ENCODE data around the gene VSTM4.

DNA sequence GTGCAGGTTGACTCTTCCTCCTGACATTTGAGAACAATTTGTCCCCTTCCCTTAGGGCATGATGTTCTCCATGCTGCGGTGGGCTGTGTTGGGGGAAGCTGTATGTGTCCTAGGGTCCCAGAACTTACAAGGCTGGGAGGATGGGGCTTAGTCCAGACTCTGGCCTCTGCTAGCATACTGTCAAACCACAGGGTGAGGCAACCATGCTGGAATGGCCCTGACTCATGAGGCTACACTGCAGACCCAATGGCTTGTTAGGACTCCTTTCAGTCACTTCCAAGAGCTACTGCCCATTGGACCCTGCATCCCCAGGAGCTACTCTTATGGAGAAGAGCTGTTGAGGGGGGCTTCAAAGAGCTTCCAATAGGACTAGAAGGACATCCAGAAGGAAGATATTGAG is 38.6 kb upstream of the VSTM4 start:
- TF ChIP-seq, protein P1, sequence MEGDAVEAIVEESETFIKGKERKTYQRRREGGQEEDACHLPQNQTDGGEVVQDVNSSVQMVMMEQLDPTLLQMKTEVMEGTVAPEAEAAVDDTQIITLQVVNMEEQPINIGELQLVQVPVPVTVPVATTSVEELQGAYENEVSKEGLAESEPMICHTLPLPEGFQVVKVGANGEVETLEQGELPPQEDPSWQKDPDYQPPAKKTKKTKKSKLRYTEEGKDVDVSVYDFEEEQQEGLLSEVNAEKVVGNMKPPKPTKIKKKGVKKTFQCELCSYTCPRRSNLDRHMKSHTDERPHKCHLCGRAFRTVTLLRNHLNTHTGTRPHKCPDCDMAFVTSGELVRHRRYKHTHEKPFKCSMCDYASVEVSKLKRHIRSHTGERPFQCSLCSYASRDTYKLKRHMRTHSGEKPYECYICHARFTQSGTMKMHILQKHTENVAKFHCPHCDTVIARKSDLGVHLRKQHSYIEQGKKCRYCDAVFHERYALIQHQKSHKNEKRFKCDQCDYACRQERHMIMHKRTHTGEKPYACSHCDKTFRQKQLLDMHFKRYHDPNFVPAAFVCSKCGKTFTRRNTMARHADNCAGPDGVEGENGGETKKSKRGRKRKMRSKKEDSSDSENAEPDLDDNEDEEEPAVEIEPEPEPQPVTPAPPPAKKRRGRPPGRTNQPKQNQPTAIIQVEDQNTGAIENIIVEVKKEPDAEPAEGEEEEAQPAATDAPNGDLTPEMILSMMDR (conservative IDR thresholded peaks at IDR 0.05; ENCODE audit: low read length): no peak
- TF ChIP-seq EZH2phosphoT487 (IDR thresholded peaks at IDR 0.05; ENCODE audit: borderline replicate concordance, low read depth, low read length): no peak
